Esophagus muscularis mucosa (tissue), 3 donors: Measurements from ENCODE around the gene SMIM27.
"Not testable (repeated sequence)": the region's sequence is repeated elsewhere in the genome, so short reads cannot be mapped to it uniquely, and the experiment has no call there.

Source experiments
- POLR2A ChIP-seq: fragments of 450-650 bp; IDR thresholded peaks from one replicate; pipeline ENCODE4 v1.6.1; 2017; ENCODE audit warnings: antibody characterized with exemption, moderate library complexity, mild to moderate bottlenecking, low read depth
- POLR2AphosphoS5 ChIP-seq, 2 donors: sonication (generic); formaldehyde crosslinking; IDR thresholded peaks; one replicate each; pipeline ENCODE4 v1.6.1; 2017; ENCODE audit warnings: antibody characterized with exemption in 2 of 2
- TF ChIP-seq, protein P1 (sequence below), 3 experiments: fragments of 200-600 bp in 2 of 3; fragments of 450-650 bp in 1 of 3; sonication (generic) in 2 of 3; IDR thresholded peaks; one replicate each; pipeline ENCODE4 v1.5.1; 2017 to 2019; ENCODE audit warnings: antibody characterized with exemption in 3 of 3, mild to moderate bottlenecking in 2 of 3, moderate library complexity in 1 of 3

- TF ChIP-seq, protein P1, sequence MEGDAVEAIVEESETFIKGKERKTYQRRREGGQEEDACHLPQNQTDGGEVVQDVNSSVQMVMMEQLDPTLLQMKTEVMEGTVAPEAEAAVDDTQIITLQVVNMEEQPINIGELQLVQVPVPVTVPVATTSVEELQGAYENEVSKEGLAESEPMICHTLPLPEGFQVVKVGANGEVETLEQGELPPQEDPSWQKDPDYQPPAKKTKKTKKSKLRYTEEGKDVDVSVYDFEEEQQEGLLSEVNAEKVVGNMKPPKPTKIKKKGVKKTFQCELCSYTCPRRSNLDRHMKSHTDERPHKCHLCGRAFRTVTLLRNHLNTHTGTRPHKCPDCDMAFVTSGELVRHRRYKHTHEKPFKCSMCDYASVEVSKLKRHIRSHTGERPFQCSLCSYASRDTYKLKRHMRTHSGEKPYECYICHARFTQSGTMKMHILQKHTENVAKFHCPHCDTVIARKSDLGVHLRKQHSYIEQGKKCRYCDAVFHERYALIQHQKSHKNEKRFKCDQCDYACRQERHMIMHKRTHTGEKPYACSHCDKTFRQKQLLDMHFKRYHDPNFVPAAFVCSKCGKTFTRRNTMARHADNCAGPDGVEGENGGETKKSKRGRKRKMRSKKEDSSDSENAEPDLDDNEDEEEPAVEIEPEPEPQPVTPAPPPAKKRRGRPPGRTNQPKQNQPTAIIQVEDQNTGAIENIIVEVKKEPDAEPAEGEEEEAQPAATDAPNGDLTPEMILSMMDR (IDR thresholded peaks at IDR 0.05) = not testable (repeated sequence)
- TF ChIP-seq POLR2A; POLR2AphosphoS5 (IDR thresholded peaks at IDR 0.05): not testable (repeated sequence)
These were observed 3.9 kb upstream of the SMIM27 start for GRCh38 chr9:32548213-32548612.
